Measurements from ENCODE around the gene DYNC1LI2.

The DYNC1LI2 gene

GRCh38 chr16:66776457-66776856 is 25.0 kb upstream of the DYNC1LI2 start:
- Histone ChIP-seq H3K27me3 (ENCODE audit: control insufficient read depth, low read length) (no peaks in the 10 kb centered on the region), H3K9me2 (replicated peaks; ENCODE audit: control insufficient read depth, low read length) (no peaks in the 10 kb centered on the region), H3K9me3 (ENCODE audit: control insufficient read depth, insufficient read depth, low read length) (no peaks in the 10 kb centered on the region), H3K4me1 (ENCODE audit: control insufficient read depth, low read length) (no peaks in the 10 kb centered on the region), H3K4me3 (ENCODE audit: low read length) (no peak overlapping the region), H3K27ac (ENCODE audit: low read depth, low read length) (no peak overlapping the region), H3F3A (ENCODE audit: control insufficient read depth, insufficient read depth) (peaks cover 3% of the 10 kb centered on the region; the same call in 1 of the 2 replicates), H3K36me3 (ENCODE audit: control insufficient read depth, low read length) (no peaks in the 10 kb centered on the region), H4K20me1 (ENCODE audit: control insufficient read depth, insufficient read depth, low read depth, low read length) (no peaks in the 10 kb centered on the region), H3K4me2 (ENCODE audit: low read length) (no peak overlapping the region), H3K79me2 (ENCODE audit: control insufficient read depth, low read length) (no peaks in the 10 kb centered on the region)
- no peak for TF ChIP-seq CTCF (IDR thresholded peaks at IDR 0.05; ENCODE audit: low read depth, low read length, poor library complexity, severe bottlenecking)
- no peak for TF ChIP-seq EZH2phosphoT487 (IDR thresholded peaks at IDR 0.05; ENCODE audit: borderline replicate concordance, low read length)

- H3K27me3 ChIP-seq (ENCODE audit: control insufficient read depth, low read length): no peaks in the 10 kb centered on the region
- TF ChIP-seq CTCF (IDR thresholded peaks at IDR 0.05; ENCODE audit: low read depth, low read length, poor library complexity, severe bottlenecking): no peak
- no peaks in the 10 kb centered on the region for H3K36me3 ChIP-seq (ENCODE audit: control insufficient read depth, low read length)
- no peak overlapping the region for H3K4me2 ChIP-seq (ENCODE audit: low read length)
- H3K27ac ChIP-seq (ENCODE audit: low read depth, low read length): no peak overlapping the region
- no peaks in the 10 kb centered on the region for H4K20me1 ChIP-seq (ENCODE audit: control insufficient read depth, insufficient read depth, low read depth, low read length)
- H3K4me3 ChIP-seq (ENCODE audit: low read length): no peak overlapping the region
- H3F3A ChIP-seq (ENCODE audit: control insufficient read depth, insufficient read depth): peaks cover 3% of the 10 kb centered on the region; the same call in 1 of the 2 replicates
- H3K4me1 ChIP-seq (ENCODE audit: control insufficient read depth, low read length): 0 out of 2 replicates have a peak, but pooled peaks cover 4% of the 10 kb centered on the region
- no peaks in the 10 kb centered on the region for H3K79me2 ChIP-seq (ENCODE audit: control insufficient read depth, low read length)
- no peaks in the 10 kb centered on the region for H3K9me2 ChIP-seq (replicated peaks; ENCODE audit: control insufficient read depth, low read length)
- H3K9me3 ChIP-seq (ENCODE audit: control insufficient read depth, insufficient read depth, low read length): no peaks in the 10 kb centered on the region
These were observed 23.6 kb upstream of the DYNC1LI2 start for GRCh38 chr16:66774981-66775380.

DNA sequence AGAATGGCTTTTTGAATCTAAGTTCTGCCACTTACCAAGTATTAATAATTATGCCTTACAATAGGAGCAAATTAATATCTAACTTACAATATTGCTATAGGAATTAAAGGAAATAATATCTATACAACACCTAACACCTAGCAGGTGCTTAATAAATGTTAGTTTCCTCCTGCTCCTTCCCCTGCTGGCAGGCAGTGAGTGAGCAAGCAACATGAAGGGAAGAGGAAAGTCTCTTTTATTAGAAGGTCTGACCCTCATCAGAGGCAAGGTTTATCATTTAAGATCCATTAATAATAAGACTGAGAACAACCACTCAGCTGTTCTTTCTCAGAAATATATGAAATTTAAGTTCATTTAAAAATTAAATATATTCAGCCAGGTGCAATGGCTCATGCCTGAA is 6.7 kb upstream of the DYNC1LI2 start:
- Histone ChIP-seq H3K27ac (ENCODE audit: low read depth, low read length) (no peak overlapping the region), H3K4me3 (ENCODE audit: low read length) (no peak overlapping the region), H3F3A (ENCODE audit: control insufficient read depth, insufficient read depth) (no peaks in the 10 kb centered on the region), H3K79me2 (ENCODE audit: control insufficient read depth, low read length) (no peaks in the 10 kb centered on the region), H3K36me3 (ENCODE audit: control insufficient read depth, low read length) (no peaks in the 10 kb centered on the region), H3K4me1 (ENCODE audit: control insufficient read depth, low read length) (no peaks in the 10 kb centered on the region), H3K27me3 (ENCODE audit: control insufficient read depth, low read length) (peaks cover 17% of the 10 kb centered on the region), H4K20me1 (ENCODE audit: control insufficient read depth, insufficient read depth, low read depth, low read length) (no peaks in the 10 kb centered on the region), H3K9me3 (ENCODE audit: control insufficient read depth, insufficient read depth, low read length) (no peaks in the 10 kb centered on the region), H3K4me2 (ENCODE audit: low read length) (no peak overlapping the region), H3K9me2 (replicated peaks; ENCODE audit: control insufficient read depth, low read length) (no peaks in the 10 kb centered on the region)
- TF ChIP-seq CTCF (IDR thresholded peaks at IDR 0.05; ENCODE audit: low read depth, low read length, poor library complexity, severe bottlenecking) (no peak), EZH2phosphoT487 (IDR thresholded peaks at IDR 0.05; ENCODE audit: borderline replicate concordance, low read length) (no peak)

DNA sequence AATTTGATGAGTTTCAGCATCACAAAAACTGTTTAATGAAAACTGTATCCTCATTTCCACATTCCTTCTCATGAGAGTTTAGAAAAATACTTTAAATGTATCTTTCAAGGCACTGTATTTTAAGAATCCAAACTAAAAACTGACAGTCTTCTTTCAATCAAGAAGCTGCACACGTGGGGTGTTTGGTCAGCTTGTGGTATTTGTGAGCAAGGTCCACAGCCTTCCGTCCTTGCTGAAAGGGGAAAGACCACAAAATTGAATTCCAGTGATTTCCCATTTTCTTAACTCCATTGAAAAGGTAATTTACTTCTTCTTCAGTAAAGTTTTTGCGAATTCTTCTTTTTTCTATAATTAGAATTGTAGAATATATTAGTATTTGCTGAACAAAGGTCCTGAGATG is 3.4 kb upstream of the DYNC1LI2 start:
- H3F3A ChIP-seq (ENCODE audit: control insufficient read depth, insufficient read depth): no peaks in the 10 kb centered on the region
- no peaks in the 10 kb centered on the region for H3K9me2 ChIP-seq (replicated peaks; ENCODE audit: control insufficient read depth, low read length)
- no peak for TF ChIP-seq EZH2phosphoT487 (IDR thresholded peaks at IDR 0.05; ENCODE audit: borderline replicate concordance, low read length)
- TF ChIP-seq CTCF (IDR thresholded peaks at IDR 0.05; ENCODE audit: low read depth, low read length, poor library complexity, severe bottlenecking): no peak
- no peak overlapping the region for H3K4me3 ChIP-seq (ENCODE audit: low read length)
- H3K4me2 ChIP-seq (ENCODE audit: low read length): no peak overlapping the region
- H3K79me2 ChIP-seq (ENCODE audit: control insufficient read depth, low read length): peaks cover 16% of the 10 kb centered on the region
- H3K36me3 ChIP-seq (ENCODE audit: control insufficient read depth, low read length): peaks cover 15% of the 10 kb centered on the region
- peaks cover 15% of the 10 kb centered on the region for H3K4me1 ChIP-seq (ENCODE audit: control insufficient read depth, low read length)
- H3K27ac ChIP-seq (ENCODE audit: low read depth, low read length): no peak overlapping the region
- peaks cover 20% of the 10 kb centered on the region for H3K27me3 ChIP-seq (ENCODE audit: control insufficient read depth, low read length)
- H3K9me3 ChIP-seq (ENCODE audit: control insufficient read depth, insufficient read depth, low read length): no peaks in the 10 kb centered on the region
- H4K20me1 ChIP-seq (ENCODE audit: control insufficient read depth, insufficient read depth, low read depth, low read length): peaks cover 10% of the 10 kb centered on the region
